ENCODE data around the gene LRIF1.

- TF ChIP-seq FOXM1 (IDR thresholded peaks at IDR 0.05; ENCODE audit: borderline replicate concordance) (no peak), PKNOX1 (IDR thresholded peaks at IDR 0.05) (no peak)
Measured at GRCh38 chr1:110918016-110918415, 45.7 kb downstream of the LRIF1 start.
